GM18861 (cell line): ENCODE results near the gene PLPP3.

Experiments
- ATAC-seq: cut with Tn5 transposase; IDR thresholded peaks from one replicate; pipeline ENCODE4 v1.9.1; 2021; ENCODE audit not compliant: unreplicated experiment

The PLPP3 gene

DNA sequence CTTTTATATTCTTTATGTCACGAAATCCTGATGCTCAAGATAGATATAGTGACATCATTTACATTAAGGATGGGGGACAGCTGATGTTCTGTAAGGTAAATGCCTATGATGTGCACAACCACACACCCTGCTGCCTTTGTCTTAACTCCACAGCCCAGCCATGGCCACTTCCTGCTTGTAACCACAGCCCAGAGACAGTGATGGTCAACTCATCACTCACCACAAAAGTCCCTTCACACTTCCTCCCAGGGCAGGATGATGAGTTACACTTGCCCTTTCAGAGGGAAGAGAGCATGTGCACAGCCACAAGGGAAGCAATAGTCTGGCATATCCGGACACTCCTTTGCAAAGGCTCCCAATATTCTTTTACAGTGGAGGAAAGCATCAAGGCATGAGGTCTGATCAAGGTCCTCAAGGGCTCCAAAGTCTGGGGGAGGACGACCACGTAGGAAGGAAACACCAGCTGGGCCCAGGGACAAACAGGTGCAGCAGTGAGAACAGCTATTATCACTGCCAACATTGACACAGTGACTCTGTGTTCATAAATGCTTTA lies 53.8 kb downstream of the PLPP3 start:
- peak; percentile 80 for ATAC-seq

DNA sequence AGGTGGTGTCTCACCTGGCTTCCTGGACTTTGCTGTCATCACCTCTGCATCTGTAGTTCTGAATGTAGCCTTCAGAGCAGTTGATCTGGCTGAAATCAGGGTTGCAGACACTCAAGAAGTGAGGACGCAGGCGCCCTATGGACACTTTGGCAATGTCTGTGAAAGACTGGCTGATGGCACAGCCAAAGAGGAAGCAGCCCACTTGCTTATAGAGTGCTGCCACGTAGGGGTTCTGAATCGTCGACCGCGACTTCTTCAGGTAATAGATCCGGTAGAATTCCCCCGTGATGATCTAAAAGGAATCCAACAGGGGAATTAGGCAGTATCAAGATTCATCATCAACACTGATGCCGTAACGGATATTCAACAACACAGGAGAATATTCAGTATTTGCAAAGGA lies 55.1 kb downstream of the PLPP3 start:
- ATAC-seq: no peak

DNA sequence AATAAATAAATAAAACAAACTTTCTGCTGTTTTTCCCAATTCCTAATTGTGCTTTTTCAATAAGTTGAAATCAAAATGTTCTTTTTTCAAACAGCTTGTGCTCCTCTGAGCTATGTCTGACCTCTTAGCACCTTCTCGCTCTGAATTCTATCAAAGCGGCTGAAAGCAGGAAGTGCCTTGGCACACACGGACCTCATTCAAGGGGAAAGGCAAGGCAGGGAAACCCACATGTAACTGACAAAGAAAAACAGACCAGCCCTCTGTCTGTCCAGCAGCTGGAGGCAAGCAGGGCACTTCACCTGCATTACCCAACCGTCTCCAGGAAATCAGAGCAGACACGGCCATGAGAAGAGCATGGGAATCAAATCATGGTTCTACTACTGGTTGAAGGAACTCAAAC lies 56.7 kb downstream of the PLPP3 start:
- ATAC-seq: no peak

DNA sequence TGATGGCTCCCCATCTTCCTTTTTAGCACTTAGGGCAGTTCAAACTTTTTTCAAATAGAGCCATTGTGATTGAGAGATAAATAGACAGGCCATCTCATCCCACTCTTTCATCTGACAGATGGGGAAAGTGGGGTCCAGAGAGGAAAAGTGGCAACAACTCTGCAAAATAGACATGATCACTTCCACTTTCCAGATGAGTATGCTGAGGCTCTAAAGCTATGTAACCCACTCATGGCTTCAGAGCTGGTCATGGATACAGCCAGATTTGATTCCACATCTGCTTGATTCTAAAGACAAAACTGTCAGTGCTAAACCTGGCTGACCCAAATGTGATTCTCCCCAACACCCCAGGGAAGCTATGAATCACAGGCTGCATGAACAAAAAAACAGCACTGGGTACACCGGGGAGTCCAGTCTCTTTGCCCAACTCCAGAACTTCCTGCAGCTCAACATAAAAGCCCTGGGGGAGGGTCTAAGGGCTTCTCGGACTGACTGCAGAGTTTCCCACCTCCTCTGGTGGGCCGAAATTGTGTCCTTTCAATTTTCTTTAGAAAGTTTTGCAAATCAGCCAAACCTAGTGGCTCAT lies 59.3 kb downstream of the PLPP3 start:
- ATAC-seq: no peak

DNA sequence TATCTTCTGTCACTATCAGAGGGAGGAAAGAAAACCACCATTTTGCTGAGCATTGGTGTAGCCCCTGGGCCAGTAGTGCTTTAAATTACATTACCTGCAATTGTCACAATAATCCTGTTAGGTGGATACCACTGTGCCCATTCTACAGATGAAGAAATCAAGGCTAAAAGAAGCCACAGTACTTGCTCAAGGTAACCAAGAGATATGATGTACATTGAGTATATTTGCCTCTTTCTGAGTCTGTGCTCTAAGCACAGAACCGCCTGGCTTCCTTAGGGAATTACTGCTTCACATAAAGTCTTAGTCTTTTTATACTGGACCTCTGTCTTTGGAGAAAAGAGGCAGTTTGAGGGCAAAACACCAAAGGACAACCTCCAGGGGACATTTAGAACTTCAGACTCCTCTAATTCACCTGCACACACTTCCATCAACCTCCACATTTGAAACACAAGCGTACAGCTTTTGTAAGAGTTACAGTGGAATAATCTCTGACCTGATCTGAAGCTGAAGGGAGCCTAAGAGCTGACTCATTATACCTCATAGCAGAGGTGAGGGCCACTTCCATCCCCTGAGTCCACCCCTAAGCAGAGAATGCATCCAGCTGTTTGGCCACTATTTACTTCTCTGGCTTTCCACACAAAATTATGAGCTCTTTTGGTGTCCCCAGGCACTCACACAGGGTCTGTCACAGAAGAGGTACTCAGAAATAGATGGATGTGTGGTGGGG lies 61.8 kb downstream of the PLPP3 start:
- ATAC-seq: no peak

DNA sequence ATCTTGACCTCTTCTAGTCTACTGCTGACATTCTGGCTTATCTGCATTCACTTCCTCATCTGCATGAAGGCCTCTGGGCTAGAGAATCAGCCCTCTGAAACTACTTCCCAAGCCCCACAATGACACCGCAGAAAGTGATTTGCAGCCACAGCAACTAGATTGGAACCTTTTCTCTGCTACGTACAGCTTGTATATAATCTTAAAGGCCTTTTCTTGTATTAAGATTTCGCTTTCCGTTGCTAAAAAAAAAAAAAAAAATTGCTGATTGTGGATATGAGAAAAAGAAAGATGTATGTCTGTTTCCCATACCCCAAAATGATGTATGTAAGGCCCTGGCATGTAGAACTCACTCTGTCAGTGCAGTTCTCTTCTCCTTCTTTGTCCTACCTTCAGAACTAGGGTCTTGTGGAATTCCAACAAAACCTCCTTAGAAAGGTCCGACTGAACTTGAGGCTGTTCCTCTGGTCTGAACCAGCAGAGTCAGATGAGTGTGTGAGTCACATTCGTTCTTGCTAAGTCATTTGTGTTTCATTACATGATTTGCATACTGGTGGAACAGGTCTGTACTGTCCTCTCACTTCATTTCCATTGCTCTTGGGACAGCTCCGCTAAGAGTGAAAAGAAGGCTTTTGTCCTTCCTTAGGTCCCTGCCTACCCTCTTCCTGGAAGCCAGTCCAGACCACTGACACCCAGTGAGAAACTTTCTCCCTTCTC lies 62.7 kb downstream of the PLPP3 start:
- peak; percentile 93 for ATAC-seq

DNA sequence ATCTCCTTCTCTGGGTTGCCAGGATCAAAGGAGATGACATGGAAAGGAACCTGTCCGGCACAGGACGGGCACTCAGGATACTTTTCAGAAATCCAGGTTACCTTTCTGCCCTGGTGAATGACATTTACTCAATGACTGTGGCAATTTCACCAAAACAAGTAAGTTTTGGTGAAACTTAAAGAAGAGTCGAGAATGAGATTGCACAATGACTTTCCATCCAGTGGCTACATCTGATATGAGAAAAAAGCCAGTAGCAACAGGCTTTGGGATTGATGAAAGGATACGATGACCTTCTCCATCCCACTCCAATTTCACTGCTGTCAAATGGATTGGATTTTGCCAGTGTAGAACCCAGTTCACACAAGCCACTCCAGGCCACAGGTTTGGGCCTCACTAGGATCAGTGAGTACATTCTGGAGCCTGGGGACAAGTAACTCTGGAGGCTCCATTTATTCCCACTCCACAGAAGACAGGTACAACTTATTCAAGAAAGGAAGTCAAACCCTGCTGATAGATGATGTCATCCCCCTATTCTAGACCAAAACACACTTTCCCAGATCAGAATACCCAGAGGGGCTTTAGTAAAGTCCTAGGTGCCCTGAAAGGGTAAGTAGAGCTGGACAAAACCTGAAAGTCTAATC lies 63.3 kb downstream of the PLPP3 start:
- ATAC-seq: no peak

DNA sequence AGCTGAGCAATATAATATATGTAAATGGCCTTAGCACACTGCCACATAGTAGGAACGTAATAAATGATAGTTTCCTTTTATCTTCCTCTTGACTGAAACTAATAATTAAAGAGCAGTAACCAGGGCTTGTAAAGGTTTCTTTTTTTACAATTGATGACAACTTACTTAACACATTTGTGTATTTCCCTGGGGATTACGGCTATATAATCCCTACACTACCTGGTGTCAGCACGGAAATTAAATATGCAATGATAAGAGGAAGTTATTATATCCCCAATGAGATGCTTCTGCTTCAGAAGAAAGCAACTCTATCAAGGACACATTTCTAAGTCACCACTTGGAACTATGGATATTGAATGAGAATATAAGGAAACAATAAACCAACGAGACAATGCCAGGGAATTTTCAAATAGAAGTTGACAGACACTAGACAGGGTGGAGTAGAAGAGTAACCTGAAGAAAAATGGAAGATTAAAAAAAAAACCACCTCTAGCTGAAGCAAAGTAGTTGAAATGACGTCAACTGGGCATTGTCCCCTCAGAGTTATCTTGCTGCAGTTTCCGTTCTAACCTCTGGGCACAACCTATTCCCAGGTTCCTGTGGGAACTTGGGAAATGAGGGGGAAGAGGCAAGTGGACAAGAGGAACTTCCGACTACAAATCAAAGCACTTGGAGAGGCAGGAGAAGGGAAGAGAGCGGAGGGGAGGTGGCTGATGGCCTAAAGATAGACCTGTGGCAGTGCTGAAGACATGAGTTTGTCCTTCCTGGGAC lies 66.5 kb downstream of the PLPP3 start:
- no peak for ATAC-seq

DNA sequence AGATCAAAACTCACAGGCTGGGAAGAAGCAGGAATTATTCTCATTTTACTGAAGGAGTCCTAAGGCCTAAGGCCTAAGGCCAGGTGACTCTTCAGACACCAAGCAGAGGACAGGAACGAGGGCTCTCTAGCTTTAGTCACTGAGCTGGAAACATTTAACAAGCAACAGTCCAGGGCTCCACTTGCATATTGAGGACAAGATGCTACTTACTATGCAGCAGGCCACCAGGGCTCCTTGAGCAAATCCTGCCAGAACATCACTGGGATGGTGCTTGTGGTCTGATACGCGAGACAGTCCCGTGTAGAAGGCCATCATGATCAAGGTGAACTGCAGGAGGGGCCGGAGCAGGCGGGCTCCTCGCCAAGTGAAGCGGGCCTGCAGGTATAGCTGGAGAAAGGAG lies 67.6 kb downstream of the PLPP3 start:
- ATAC-seq: no peak

DNA sequence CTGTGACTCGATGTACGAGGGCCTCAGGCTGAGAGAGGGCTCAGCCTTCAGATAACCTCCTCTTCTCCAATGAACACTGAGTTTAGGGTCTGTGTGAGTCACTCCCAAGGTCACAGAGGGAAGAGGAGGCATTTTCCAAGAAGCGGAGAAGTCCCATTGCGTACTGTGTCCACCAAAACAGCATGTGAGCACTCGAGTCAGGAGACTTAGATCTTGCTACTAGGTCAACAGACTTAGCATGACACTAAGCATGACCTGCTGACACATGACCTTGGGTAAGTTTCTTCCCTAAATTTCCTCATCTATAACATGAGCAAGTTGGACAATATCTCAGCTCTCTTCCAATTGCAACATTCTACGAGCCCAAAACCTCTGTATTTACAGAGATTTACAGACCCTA lies 68.0 kb downstream of the PLPP3 start:
- no peak for ATAC-seq

DNA sequence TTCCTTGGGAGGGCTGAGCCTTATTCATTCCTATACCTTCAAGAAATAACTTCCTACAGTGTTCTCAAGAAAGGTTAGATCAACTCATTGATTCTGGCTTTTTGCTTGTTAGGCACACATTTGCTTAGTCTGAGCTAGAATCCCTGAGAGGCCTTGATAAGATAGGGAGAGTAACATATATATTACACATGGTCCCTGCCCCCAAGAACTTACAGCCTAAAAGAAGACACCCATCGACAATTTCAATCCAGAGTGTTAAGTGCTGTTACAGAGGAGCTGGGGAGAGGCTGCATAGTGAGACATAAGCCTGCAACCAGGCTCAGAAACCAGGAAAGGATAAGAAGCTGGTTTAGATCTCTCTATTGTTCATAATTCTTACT lies 68.7 kb downstream of the PLPP3 start:
- no peak for ATAC-seq

DNA sequence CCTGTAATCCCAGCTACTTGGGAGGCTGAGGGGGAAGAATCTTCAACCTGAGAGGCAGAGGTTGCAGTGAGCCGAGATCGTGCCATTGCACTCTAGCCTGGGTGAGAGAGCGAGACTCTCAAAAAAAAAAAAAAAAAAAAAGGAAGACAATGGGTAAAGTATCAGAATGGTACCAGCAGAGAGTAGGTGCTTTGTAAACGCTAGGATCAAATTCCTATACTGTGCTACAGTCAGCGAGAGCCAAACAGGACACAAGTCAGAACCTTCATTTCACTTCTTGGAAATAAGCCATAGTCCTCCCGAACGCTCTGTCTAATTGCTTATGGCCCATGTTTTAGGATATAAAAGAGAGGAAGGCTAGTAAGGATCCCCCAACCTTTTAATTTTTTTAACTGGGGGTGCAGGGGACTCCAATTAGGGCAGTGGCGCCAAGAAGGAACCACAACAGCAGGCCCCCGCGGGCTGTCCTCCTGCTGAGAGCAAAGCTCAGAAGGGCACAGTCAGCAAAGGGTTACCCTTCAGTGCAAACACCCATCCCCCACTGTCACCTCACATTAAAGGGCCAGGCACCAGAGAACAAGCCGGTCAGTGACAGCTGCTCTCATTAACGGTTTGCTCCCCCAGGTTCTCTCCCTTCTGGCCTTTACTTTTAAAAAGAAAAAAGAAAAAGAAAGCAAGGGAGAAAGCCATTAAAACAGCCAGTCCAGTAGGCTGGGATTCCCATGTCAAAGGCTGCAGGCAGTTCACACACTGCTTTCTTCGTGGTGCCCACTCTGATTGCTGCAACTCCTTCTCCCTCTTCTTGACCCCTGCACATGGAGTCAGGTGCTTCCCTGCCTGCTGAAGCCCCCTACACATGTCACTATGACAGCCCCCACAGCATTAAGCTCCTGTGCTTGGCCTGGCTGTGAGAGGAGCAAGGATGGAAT lies 69.4 kb downstream of the PLPP3 start:
- ATAC-seq: no peak

DNA sequence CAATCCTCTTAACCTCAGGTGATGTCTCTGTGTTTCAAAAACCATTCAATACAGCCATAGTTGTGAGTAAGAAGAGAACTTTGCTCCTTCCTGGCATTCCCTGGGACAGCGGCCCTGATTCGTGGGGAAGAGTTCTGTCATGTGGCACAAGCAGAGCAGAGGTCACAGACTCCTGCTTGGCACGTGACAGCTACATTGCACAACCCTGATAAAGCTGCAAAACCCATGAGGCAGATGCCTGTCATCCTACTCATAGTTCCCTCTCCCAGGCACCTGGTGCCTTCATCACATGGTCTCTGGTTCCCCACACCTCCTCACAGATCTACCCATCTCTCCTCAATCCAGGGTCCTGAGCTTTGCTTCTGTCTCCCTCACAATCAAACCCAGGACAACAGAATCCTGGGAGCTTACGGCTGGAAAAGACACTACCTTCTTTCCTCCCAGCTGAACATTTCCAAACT lies 70.8 kb downstream of the PLPP3 start:
- no peak for ATAC-seq

DNA sequence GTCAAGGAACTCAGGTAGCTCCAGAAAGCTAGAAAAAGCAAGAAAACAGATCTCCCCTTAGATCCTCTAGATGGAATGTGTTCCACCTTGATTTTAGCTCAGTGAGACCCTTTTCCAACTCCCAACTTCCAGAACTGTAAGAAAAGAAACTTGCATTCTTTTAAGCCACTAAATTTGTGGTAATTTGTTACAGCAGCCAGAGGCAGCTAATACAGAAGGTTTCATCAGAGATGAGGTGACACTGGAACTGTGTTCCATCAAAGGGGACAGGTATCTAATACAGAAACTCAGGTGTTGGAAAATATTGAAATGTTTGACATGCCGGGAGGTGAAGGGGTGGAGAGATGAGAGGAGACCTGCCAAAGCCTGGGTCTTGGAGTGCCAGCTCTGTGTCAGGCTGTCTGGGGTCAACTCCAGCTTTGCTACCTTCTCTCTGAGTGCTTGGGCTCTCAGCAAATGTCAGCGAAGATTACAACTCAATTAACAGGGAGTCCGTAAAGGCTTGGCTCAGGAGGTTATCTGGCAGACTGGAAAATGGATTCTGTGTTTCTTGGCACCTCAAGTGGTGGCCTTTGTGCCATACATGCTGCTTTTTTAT lies 71.3 kb downstream of the PLPP3 start:
- no peak for ATAC-seq

DNA sequence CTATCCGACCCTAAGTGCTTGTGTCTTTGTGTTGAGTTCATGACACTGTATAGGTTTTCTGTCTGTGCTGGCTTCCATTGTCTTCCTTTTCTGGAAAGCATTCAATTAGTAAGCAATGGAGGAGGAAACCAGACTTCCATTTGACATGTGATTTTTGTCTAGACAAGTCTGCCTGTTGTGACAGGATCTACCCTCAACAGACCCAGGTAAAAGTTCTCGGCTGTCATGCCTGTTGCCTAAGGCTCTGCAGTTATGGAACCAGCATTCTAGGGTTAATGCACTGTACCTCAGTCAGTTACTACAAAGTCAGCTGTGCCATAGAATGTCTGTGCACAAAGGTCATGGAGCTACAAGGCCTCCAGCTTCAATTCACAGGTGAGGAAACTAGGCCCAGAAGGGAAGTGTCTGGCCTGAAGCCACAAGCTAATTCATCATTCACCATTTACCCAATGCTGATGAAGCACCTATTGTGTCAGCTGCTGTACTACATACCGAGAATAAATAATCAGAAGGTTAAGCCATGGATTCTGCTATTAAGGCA lies 72.3 kb downstream of the PLPP3 start:
- no peak for ATAC-seq

DNA sequence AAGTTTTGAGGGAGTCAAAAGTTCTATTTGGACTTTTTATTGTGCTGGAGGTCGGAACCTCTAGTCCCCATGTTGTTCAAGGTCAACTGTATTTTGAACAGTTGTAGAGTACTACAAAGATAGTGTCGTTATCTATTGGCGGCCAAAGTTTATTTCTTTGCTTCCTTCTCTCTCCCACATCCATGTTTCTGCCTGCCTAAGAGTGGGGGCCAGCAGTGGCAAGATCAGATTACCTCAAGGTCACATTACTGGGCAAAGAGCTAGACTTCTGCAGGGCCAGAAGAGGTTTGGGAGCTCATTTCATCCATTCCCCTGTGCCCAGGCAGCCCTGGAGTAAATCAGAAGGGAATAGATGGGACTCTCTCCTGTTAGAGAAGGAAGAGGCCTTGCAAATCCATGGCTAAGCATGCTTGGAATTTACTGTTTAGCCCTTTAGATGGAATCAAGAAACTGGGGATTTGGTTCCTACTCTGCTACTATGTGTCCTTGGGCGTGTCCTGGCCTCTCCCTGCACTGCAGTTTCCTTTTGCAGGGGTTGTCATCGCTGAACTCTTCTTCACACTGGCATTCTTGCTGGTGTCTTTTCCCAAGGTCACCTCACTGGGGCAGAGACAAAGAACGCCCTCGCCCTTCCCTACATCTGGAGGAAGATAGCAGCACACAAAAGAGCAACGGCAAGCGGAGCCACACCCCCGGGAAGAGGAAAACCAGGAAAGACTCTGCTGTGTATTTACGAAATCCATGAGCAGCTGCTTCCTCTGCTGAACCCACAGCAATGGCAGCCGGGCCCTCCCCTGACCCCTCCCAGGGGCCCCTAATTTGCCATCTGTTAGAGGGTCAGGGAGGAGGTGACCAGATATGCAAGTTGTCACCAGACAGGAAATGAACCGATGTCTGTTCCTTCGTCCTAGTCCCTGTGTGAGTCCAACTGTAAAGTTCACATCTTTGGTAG lies 73.3 kb downstream of the PLPP3 start:
- no peak for ATAC-seq

DNA sequence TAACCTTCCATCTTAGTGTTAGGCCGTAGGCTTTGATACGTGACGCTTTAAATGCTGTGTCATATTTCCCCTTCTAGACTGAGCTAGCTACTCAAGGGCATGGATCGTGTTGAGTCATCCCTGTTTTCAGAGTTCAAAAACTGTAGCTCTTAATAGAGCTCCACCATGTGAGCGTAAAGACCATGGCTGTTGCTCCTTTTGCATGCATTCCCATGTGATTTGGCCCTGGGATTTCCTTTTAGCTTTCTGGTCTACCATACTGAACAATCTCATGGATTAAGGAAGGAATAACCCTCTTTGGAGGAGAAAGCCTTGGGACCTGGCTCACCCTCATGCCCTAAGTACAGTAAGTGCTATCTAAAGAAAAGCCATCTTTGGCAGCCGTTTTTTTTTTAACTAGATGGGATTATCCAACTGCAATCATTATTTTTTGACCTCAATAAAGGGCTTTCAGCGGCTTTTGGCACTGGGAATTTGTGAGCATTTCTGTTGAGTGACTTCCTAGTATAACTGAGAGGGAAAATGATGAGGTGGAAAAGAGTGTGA lies 76.6 kb downstream of the PLPP3 start:
- no peak for ATAC-seq

DNA sequence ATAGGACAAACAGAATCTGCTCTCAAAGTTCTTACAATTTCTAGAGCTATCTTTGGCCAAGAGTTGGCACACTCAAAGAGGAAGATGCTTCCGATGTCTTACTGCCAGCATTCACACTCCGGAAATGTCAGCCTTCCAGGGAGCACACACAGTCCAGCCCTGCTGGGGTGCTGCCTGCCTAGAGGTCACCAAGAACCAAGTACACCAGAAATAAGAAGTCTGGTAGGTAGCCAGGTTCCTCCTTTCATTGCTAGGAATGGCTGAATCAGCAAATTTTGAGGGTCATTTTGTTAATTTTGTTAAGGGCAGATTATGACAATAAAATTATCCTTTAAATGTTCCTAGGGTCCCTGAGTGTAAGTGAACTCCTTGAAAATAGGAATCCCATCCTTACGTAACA lies 77.5 kb downstream of the PLPP3 start:
- no peak for ATAC-seq
